Adrenal gland (tissue), 5 donors: Measurements from ENCODE around the gene BACH2.

Source experiments
- POLR2A ChIP-seq, 2 donors: fragments of 450-650 bp; IDR thresholded peaks; one replicate each; pipeline ENCODE4 v1.6.1; 2017; ENCODE audit warnings: antibody characterized with exemption in 2 of 2, mild to moderate bottlenecking in 2 of 2, moderate library complexity in 1 of 2
- TF ChIP-seq, protein P1 (sequence below), 6 experiments: fragments of 450-650 bp in 4 of 6; fragments of 200-600 bp in 2 of 6; sonication (generic) in 1 of 6; IDR thresholded peaks; 1 replicate in 5 of 6; 2 replicates in 1 of 6; pipeline versions ENCODE4 v1.5.1 to v1.8.0; 2016 to 2021; ENCODE audit warnings: antibody characterized with exemption in 6 of 6, mild to moderate bottlenecking in 2 of 6, moderate library complexity in 1 of 6
- donor health status: DM: no; HTN: no; CAD: no.

- TF ChIP-seq, protein P1, sequence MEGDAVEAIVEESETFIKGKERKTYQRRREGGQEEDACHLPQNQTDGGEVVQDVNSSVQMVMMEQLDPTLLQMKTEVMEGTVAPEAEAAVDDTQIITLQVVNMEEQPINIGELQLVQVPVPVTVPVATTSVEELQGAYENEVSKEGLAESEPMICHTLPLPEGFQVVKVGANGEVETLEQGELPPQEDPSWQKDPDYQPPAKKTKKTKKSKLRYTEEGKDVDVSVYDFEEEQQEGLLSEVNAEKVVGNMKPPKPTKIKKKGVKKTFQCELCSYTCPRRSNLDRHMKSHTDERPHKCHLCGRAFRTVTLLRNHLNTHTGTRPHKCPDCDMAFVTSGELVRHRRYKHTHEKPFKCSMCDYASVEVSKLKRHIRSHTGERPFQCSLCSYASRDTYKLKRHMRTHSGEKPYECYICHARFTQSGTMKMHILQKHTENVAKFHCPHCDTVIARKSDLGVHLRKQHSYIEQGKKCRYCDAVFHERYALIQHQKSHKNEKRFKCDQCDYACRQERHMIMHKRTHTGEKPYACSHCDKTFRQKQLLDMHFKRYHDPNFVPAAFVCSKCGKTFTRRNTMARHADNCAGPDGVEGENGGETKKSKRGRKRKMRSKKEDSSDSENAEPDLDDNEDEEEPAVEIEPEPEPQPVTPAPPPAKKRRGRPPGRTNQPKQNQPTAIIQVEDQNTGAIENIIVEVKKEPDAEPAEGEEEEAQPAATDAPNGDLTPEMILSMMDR (IDR thresholded peaks at IDR 0.05): no peak
- no peak for TF ChIP-seq POLR2A (IDR thresholded peaks at IDR 0.05)
These were observed 174.7 kb downstream of the BACH2 start for GRCh38 chr6:90121982-90122381.
